HCT116 (cell line): ENCODE results near the gene AKT3. TPM values are rescaled to one million over a fixed set of nuclear protein-coding genes. Genes with fewer than 3 reads are reported as not detected.

ENCODE experiments used
- ATAC-seq: fragments of 200-7000 bp; cut with Tn5 transposase; 2 replicates; pipeline ENCODE4 v1.9.1; 2020; ENCODE audit warnings: mild to moderate bottlenecking, moderate library complexity
- BruUV-seq: library from RNA; stranded (reverse); fragments of 400-500 nt; replicated peaks from 2 replicates; lab custom pipeline; 2021; lab: Mats Ljungman, UMichigan
- CTCF ChIA-PET: fragments of 300-600 bp; sonication (Branson Sonifier 250); formaldehyde crosslinking; loops from one replicate; lab custom pipeline; 2021; ENCODE audit warnings: antibody characterized with exemption; lab: Charles Lee
- POLR2A ChIA-PET: fragments of 300-600, 350-600 bp; sonication (Branson Sonifier 250); formaldehyde crosslinking; loops from one replicate; lab custom pipeline; 2021; ENCODE audit warnings: antibody characterized with exemption; lab: Charles Lee
- RAD21 ChIA-PET, 2 experiments: fragments of 300-600 bp; sonication (Branson Sonifier 250); formaldehyde crosslinking; loops; one replicate each; lab custom pipeline; 2023; ENCODE audit warnings: low total read pairs in 2 of 2; ENCODE audit not compliant: uncharacterized antibody in 2 of 2, unreplicated experiment in 2 of 2, low non-redundant PET in 1 of 2; lab: Charles Lee
- DNase-seq: peaks from one replicate; pipeline ENCODE4 v3.0.0-alpha.2; 2010; ENCODE audit warnings: low read depth, low spot score
- H2AFZ ChIP-seq: fragments of 200-600 bp; shearing (Covaris generic), sonication (generic); 2 replicates; pipeline ENCODE4 v1.6.1; 2017; ENCODE audit warnings: low read depth, mixed run types, mixed read lengths, antibody characterized with exemption, low read length; ENCODE audit not compliant: poor library complexity, severe bottlenecking
- H3K27ac ChIP-seq: 2 replicates; pipeline ENCODE4 v1.5.1; 2012; ENCODE audit warnings: low read depth, low read length
- H3K27me3 ChIP-seq: fragments of 200-600 bp; sonication (generic); 2 replicates; pipeline ENCODE4 v1.6.1; 2016; ENCODE audit warnings: mixed run types, low read length, mixed read lengths; ENCODE audit not compliant: insufficient read depth
- H3K36me3 ChIP-seq, 2 experiments: fragments of 200-500 bp in 1 of 2; fragments of 200-600 bp in 1 of 2; sonication (Bioruptor generic) in 1 of 2; sonication (generic) in 1 of 2; 2 replicates each; pipeline versions ENCODE4 v1.5.1 to v1.6.1; 2014 to 2016; ENCODE audit warnings: low read length in 2 of 2, inconsistent platforms in 1 of 2, mixed read lengths in 1 of 2, mixed run types in 1 of 2; ENCODE audit not compliant: insufficient read depth in 2 of 2, control insufficient read depth in 1 of 2
- H3K4me1 ChIP-seq, 2 experiments: fragments of 200-600 bp in 1 of 2; sonication (generic) in 1 of 2; 2 replicates each; pipeline versions ENCODE4 v1.5.1 to v1.6.1; 2012 to 2017; ENCODE audit warnings: low read length in 2 of 2, inconsistent platforms in 1 of 2, mild to moderate bottlenecking in 1 of 2, mixed read lengths in 1 of 2, mixed run types in 1 of 2, moderate library complexity in 1 of 2; ENCODE audit not compliant: insufficient read depth in 2 of 2, control insufficient read depth in 1 of 2
- H3K4me2 ChIP-seq: fragments of 200-600 bp; sonication (generic); 2 replicates; pipeline ENCODE4 v1.6.1; 2017; ENCODE audit warnings: mixed run types, low read length, mixed read lengths
- H3K4me3 ChIP-seq, 2 experiments: fragments of 200-600 bp in 1 of 2; sonication (generic) in 1 of 2; replicated peaks in 1 of 2; 2 replicates each; pipeline ENCODE4 v1.5.1; 2011 to 2016; ENCODE audit warnings: low read length in 2 of 2, control low read depth in 1 of 2, low read depth in 1 of 2, mild to moderate bottlenecking in 1 of 2, mixed read lengths in 1 of 2, mixed run types in 1 of 2
- H3K79me2 ChIP-seq: fragments of 200-600 bp; sonication (generic); 2 replicates; pipeline ENCODE4 v1.6.1; 2017; ENCODE audit warnings: mild to moderate bottlenecking, mixed run types, low read length, moderate library complexity, mixed read lengths; ENCODE audit not compliant: insufficient read depth
- H3K9ac ChIP-seq: fragments of 200-600 bp; sonication (generic); 2 replicates; pipeline ENCODE4 v1.6.1; 2016; ENCODE audit warnings: low read length, mixed read lengths
- H3K9me2 ChIP-seq: fragments of 200-600 bp; sonication (generic), shearing (Covaris generic); 2 replicates; pipeline ENCODE4 v1.6.1; 2017; ENCODE audit warnings: mixed run types, mild to moderate bottlenecking, moderate library complexity; ENCODE audit not compliant: insufficient read depth
- H3K9me3 ChIP-seq, 2 experiments: fragments of 200-500 bp in 1 of 2; fragments of 200-600 bp in 1 of 2; sonication (Bioruptor generic) in 1 of 2; sonication (generic) in 1 of 2; 2 replicates each; pipeline ENCODE4 v1.6.1; 2014 to 2017; ENCODE audit warnings: low read length in 2 of 2, mixed read lengths in 2 of 2, inconsistent platforms in 1 of 2, low read depth in 1 of 2, mild to moderate bottlenecking in 1 of 2, mixed run types in 1 of 2, moderate library complexity in 1 of 2; ENCODE audit not compliant: control insufficient read depth in 1 of 2, insufficient read depth in 1 of 2
- H4K20me1 ChIP-seq: fragments of 200-600 bp; sonication (generic), shearing (Covaris generic); 2 replicates; pipeline ENCODE4 v1.6.1; 2017; ENCODE audit warnings: mixed run types, mild to moderate bottlenecking, moderate library complexity; ENCODE audit not compliant: insufficient read depth
- CEBPB ChIP-seq: IDR thresholded peaks from 2 replicates; pipeline ENCODE4 v1.6.1; 2012; ENCODE audit warnings: low read depth
- ELF1 ChIP-seq: IDR thresholded peaks from 2 replicates; pipeline ENCODE4 v1.6.1; 2012; ENCODE audit warnings: low read depth, borderline replicate concordance
- EZH2phosphoT487 ChIP-seq: fragments of 200-600 bp; IDR thresholded peaks from 2 replicates; pipeline ENCODE4 v1.6.1; 2018; ENCODE audit warnings: antibody characterized with exemption, borderline replicate concordance
- JUND ChIP-seq: IDR thresholded peaks from 2 replicates; pipeline ENCODE4 v1.6.1; 2012
- POLR2AphosphoS5 ChIP-seq: IDR thresholded peaks from 2 replicates; pipeline ENCODE4 v1.6.1; 2011; ENCODE audit warnings: mild to moderate bottlenecking, low read depth, low read length, moderate library complexity
- RAD21 ChIP-seq: IDR thresholded peaks from 2 replicates; pipeline ENCODE4 v1.6.1; 2012; ENCODE audit warnings: low read depth, mild to moderate bottlenecking
- REST ChIP-seq: IDR thresholded peaks from 2 replicates; pipeline ENCODE4 v1.6.1; 2012; ENCODE audit warnings: low read depth
- TCF7L2 ChIP-seq: IDR thresholded peaks from 2 replicates; pipeline ENCODE4 v1.7.0; 2011; ENCODE audit warnings: borderline replicate concordance, inconsistent platforms; ENCODE audit not compliant: insufficient read depth, insufficient read length; ENCODE audit errors: extremely low read depth
- YY1 ChIP-seq: IDR thresholded peaks from 2 replicates; pipeline ENCODE4 v1.6.1; 2011; ENCODE audit warnings: low read length, low read depth, moderate library complexity, mild to moderate bottlenecking; ENCODE audit not compliant: insufficient replicate concordance; ENCODE audit errors: extremely low read depth
- ZNF274 ChIP-seq: fragments of 200-500 bp; sonication (Bioruptor generic); IDR thresholded peaks from 2 replicates; pipeline ENCODE4 v1.6.1; 2014; ENCODE audit warnings: mild to moderate bottlenecking, low read depth, low read length, inconsistent platforms
- intact Hi-C: fragments of 100-400 bp; cut with micrococcal nuclease; formaldehyde crosslinking; loops from 2 replicates; pipeline ENCODE4 v1.10.0; 2022
- total RNA-seq: library from RNA; stranded (reverse); gene quantifications from one replicate; pipeline ENCODE4 v1.2.1, GENCODE V29; 2021; ENCODE audit not compliant: unreplicated experiment
- TF ChIP-seq, protein P1 (sequence below): IDR thresholded peaks from 2 replicates; pipeline ENCODE4 v1.6.1; 2011; ENCODE audit warnings: mild to moderate bottlenecking, low read length, moderate library complexity; ENCODE audit not compliant: insufficient replicate concordance; ENCODE audit errors: extremely low read depth
- TF ChIP-seq, protein P2 (sequence below): IDR thresholded peaks from 2 replicates; pipeline ENCODE4 v1.6.1; 2012

Gene AKT3
- total RNA-seq, 1 experiment from 2014 or later: 0.49 TPM

- no peak for TF ChIP-seq REST
- TF ChIP-seq CEBPB: no peak
- TF ChIP-seq EZH2phosphoT487: no peak
- TF ChIP-seq POLR2AphosphoS5: no peak
Measured at GRCh38 chr1:243705585-243705984, 144.5 kb downstream of the AKT3 start (continued).

GRCh38 chr1:243701872-243702271 is 148.2 kb downstream of the AKT3 start:
- POLR2A ChIA-PET: no interaction called here
- TF ChIP-seq JUND (no peak), RAD21 (no peak), EZH2phosphoT487 (no peak), TCF7L2 (no peak), ZNF274 (no peak), YY1 (no peak), POLR2AphosphoS5 (no peak), ELF1 (no peak), REST (no peak)
- TF ChIP-seq, protein P1, sequence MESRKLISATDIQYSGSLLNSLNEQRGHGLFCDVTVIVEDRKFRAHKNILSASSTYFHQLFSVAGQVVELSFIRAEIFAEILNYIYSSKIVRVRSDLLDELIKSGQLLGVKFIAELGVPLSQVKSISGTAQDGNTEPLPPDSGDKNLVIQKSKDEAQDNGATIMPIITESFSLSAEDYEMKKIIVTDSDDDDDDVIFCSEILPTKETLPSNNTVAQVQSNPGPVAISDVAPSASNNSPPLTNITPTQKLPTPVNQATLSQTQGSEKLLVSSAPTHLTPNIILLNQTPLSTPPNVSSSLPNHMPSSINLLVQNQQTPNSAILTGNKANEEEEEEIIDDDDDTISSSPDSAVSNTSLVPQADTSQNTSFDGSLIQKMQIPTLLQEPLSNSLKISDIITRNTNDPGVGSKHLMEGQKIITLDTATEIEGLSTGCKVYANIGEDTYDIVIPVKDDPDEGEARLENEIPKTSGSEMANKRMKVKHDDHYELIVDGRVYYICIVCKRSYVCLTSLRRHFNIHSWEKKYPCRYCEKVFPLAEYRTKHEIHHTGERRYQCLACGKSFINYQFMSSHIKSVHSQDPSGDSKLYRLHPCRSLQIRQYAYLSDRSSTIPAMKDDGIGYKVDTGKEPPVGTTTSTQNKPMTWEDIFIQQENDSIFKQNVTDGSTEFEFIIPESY: no peak
- TF ChIP-seq, protein P2, sequence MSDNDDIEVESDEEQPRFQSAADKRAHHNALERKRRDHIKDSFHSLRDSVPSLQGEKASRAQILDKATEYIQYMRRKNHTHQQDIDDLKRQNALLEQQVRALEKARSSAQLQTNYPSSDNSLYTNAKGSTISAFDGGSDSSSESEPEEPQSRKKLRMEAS: no peak

More at GRCh38 chr1:243701872-243702271, 148.2 kb downstream of the AKT3 start:
- Histone ChIP-seq H3K4me1 (no peaks in the 10 kb centered on the region), H2AFZ (no peak overlapping the region), H3K27me3 (peaks cover 41% of the 10 kb centered on the region), H3K9me3 (no peaks in the 10 kb centered on the region), H3K27ac (no peak overlapping the region), H3K4me2 (no peak overlapping the region), H3K79me2 (no peaks in the 10 kb centered on the region), H4K20me1 (no peaks in the 10 kb centered on the region; the same call in 1 of the 2 replicates), H3K9ac (no peak overlapping the region), H3K4me3 (no peak overlapping the region), H3K36me3 (no peaks in the 10 kb centered on the region), H3K9me2 (no peaks in the 10 kb centered on the region)
- ChIA-PET CTCF (no interaction called here), RAD21 (interaction anchor here in 1 of 2 experiments (0.6 kb wide), 1 partner anchor 47 kb away, joined by 3 read pairs; no protein-coding TSS in a partner anchor)
- intact Hi-C loops: no loop called here
- BruUV-seq: no TSS peak
- ATAC-seq (no peak), DNase-seq (no peak)
